ENCODE data around the gene ZNF584. TPM values are rescaled to one million over a fixed set of nuclear protein-coding genes. Genes with fewer than 3 reads are reported as not detected.
"Not testable (repeated sequence)": the region's sequence is repeated elsewhere in the genome, so short reads cannot be mapped to it uniquely, and the experiment has no call there.

Gene ZNF584
- total RNA-seq, 3 donors from 2014 or later (not counting 1 experiment from before 2014, with no cell fraction given) = 1.6 to 3.9 (median 2.8) TPM

GRCh38 chr19:58368561-58369360 lies 39.7 kb upstream of the ZNF584 start:
- WGBS (ENCODE audit: insufficient coverage) = 97% methylated on average over 68 of the region's 68 CpGs
- DNase-seq (no peak), ATAC-seq (no peak)
- TF ChIP-seq CTCF (IDR thresholded peaks at IDR 0.05) = no peak
- no peaks in the 10 kb centered on the region for H3K9me3 ChIP-seq (ENCODE audit: control insufficient read depth, insufficient read depth, low read length)
- Mint-ChIP-seq H3K9me3 (no peaks in the 10 kb centered on the region), H3K27me3 (ENCODE audit: low read depth in 2 of 2) (no peaks in the 10 kb centered on the region), H3K36me3 (no peaks in the 10 kb centered on the region), H3K4me1 (no peaks in the 10 kb centered on the region), H3K4me3 (no peak overlapping the region), H3K27ac (no peak overlapping the region)
- no peaks in the 10 kb centered on the region for H3K4me1 ChIP-seq (ENCODE audit: control insufficient read depth, insufficient read depth, low read length)
- H3K27me3 ChIP-seq (ENCODE audit: control insufficient read depth, insufficient read depth, low read length) = no peaks in the 10 kb centered on the region
- H3K36me3 ChIP-seq (ENCODE audit: control insufficient read depth, insufficient read depth, low read length) = no peaks in the 10 kb centered on the region
- intact Hi-C loops (cut with micrococcal nuclease) = no loop called here
- H3K27ac ChIP-seq (ENCODE audit: low read length) = no peak overlapping the region
- no peak overlapping the region for H3K4me3 ChIP-seq (ENCODE audit: low read length)

DNA sequence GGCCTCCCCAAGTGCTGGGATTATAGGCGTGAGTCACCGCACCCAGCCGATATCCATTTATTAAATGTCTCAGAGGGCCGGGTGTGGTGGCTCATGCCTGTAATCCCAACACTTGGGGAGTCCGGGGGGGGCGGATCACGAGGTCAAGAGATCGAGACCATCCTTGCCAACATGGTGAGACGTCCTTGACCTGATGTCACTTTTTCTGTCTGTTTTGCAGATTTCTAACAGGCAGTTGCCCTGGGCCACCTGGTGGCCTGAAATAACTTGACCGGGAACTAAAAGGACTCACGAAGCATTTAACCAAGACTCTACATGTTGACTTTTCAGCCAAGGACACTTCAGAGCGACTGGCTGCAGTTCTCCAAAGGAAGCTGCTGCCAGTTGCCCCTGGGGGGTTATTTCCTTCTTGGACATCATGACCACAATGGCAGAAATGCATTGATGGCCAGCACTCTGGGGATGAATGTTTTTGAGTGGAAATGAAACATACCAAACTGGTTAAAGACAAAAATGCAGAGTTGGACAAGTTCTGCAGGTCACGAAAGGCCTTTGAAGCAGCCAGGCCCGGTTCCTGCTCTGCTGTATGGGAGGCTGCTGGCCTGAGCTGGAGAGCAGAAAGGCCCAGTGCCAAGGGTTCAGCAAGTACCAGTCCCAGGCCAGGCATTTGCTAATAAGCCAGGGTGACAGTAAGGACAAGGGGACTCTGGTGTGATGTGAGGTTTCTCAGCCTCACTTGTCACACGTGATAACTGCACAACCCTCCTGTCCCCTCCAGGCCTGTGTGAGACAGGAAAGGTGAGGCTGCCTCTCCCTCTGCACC lies 35.9 kb upstream of the ZNF584 start:
- Mint-ChIP-seq H3K27me3 (ENCODE audit: low read depth in 2 of 2) (no peaks in the 10 kb centered on the region), H3K9me3 (no peaks in the 10 kb centered on the region), H3K4me3 (no peak overlapping the region), H3K36me3 (no peaks in the 10 kb centered on the region), H3K4me1 (no peaks in the 10 kb centered on the region), H3K27ac (no peak overlapping the region)
- ATAC-seq = no peak
- H3K4me1 ChIP-seq (ENCODE audit: control insufficient read depth, insufficient read depth, low read length) = no peaks in the 10 kb centered on the region
- no peak overlapping the region for H3K27ac ChIP-seq (ENCODE audit: low read length)
- WGBS (ENCODE audit: insufficient coverage) = 88% methylated on average over 15 of the region's 15 CpGs
- no peaks in the 10 kb centered on the region for H3K27me3 ChIP-seq (ENCODE audit: control insufficient read depth, insufficient read depth, low read length)
- no peak for DNase-seq
- H3K4me3 ChIP-seq (ENCODE audit: low read length) = no peak overlapping the region
- no peak for TF ChIP-seq CTCF (IDR thresholded peaks at IDR 0.05)
- no peaks in the 10 kb centered on the region for H3K36me3 ChIP-seq (ENCODE audit: control insufficient read depth, insufficient read depth, low read length)
- no peaks in the 10 kb centered on the region for H3K9me3 ChIP-seq (ENCODE audit: control insufficient read depth, insufficient read depth, low read length)
- intact Hi-C loops (cut with micrococcal nuclease) = no loop called here

GRCh38 chr19:58374200-58374599 lies 34.2 kb upstream of the ZNF584 start:
- no peaks in the 10 kb centered on the region for H3K9me3 Mint-ChIP-seq
- no peaks in the 10 kb centered on the region for H3K9me3 ChIP-seq (ENCODE audit: control insufficient read depth, insufficient read depth, low read length)
- no peak overlapping the region for H3K27ac ChIP-seq (ENCODE audit: low read length)
- H3K4me1 Mint-ChIP-seq = no peaks in the 10 kb centered on the region
- H3K36me3 Mint-ChIP-seq = no peaks in the 10 kb centered on the region
- H3K27ac Mint-ChIP-seq = no peak overlapping the region
- TF ChIP-seq CTCF (IDR thresholded peaks at IDR 0.05) = no peak
- H3K4me1 ChIP-seq (ENCODE audit: control insufficient read depth, insufficient read depth, low read length) = peaks cover 2% of the 10 kb centered on the region
- no peaks in the 10 kb centered on the region for H3K36me3 ChIP-seq (ENCODE audit: control insufficient read depth, insufficient read depth, low read length)
- no peak for DNase-seq
- WGBS (ENCODE audit: insufficient coverage) = 92% methylated on average over 4 of the region's 4 CpGs
- ATAC-seq = no peak
- H3K4me3 Mint-ChIP-seq = no peak overlapping the region
- no peaks in the 10 kb centered on the region for H3K27me3 Mint-ChIP-seq (ENCODE audit: low read depth in 2 of 2)
- intact Hi-C loops (cut with micrococcal nuclease) = no loop called here
- no peak overlapping the region for H3K4me3 ChIP-seq (ENCODE audit: low read length)
- no peaks in the 10 kb centered on the region for H3K27me3 ChIP-seq (ENCODE audit: control insufficient read depth, insufficient read depth, low read length)

DNA sequence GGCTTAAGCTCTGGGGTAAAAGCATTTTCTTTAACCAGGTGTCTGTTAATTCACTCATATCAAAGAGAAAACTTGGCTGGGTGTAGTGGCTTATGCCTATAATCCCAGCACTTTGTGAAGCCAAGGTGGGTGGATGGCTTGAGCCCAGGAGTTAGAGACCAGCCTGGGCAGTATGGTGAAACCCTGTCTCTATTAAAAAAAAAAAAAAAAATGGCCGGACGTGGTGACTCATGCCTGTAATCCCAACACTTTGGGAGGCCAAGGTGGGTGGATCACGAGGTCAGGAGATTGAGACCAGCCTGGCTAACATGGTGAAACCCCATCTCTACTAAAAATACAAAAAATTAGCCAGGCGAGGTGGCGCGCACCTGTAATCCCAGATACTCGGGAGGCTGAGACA lies 31.7 kb upstream of the ZNF584 start:
- peaks cover 8 to 17% of the 10 kb centered on the region in 2 donors for H3K4me1 Mint-ChIP-seq
- peaks cover 20% of the 10 kb centered on the region for H3K4me1 ChIP-seq (ENCODE audit: control insufficient read depth, insufficient read depth, low read length)
- H3K9me3 ChIP-seq (ENCODE audit: control insufficient read depth, insufficient read depth, low read length); H3K36me3 Mint-ChIP-seq; H3K27me3 Mint-ChIP-seq (ENCODE audit: low read depth in 2 of 2); H3K27me3 ChIP-seq (ENCODE audit: control insufficient read depth, insufficient read depth, low read length); ATAC-seq; H3K27ac ChIP-seq (ENCODE audit: low read length); intact Hi-C loops (cut with micrococcal nuclease); H3K4me3 Mint-ChIP-seq; H3K4me3 ChIP-seq (ENCODE audit: low read length); H3K36me3 ChIP-seq (ENCODE audit: control insufficient read depth, insufficient read depth, low read length); DNase-seq; H3K9me3 Mint-ChIP-seq; H3K27ac Mint-ChIP-seq: not testable (repeated sequence)
- WGBS (ENCODE audit: insufficient coverage) = 98% methylated on average over 6 of the region's 7 CpGs

All from natural killer cell (primary cell).